Uterus (tissue), 4 donors: ENCODE data around the gene ASF1A. TPM values are rescaled to one million over a fixed set of nuclear protein-coding genes. Genes with fewer than 3 reads are reported as not detected.

Experiments used
- DNase-seq, 2 donors: peaks; one replicate each; pipeline ENCODE4 v3.0.0-alpha.2; 2019 to 2020
- H3K27ac ChIP-seq, 2 donors: fragments of 200-600 bp; sonication (generic); 1 replicate in 1 of 2; 2 replicates in 1 of 2; pipeline ENCODE4 v1.5.1; 2016 to 2018
- H3K27me3 ChIP-seq, 2 donors: fragments of 200-600 bp; sonication (generic); one replicate each; pipeline ENCODE4 v1.5.1; 2018 to 2019; ENCODE audit warnings: control low read depth in 1 of 2
- H3K36me3 ChIP-seq, 2 donors: fragments of 200-600 bp; sonication (generic); one replicate each; pipeline ENCODE4 v1.5.1; 2019; ENCODE audit warnings: control low read depth in 1 of 2
- H3K4me1 ChIP-seq, 2 donors: fragments of 200-600 bp; sonication (generic); one replicate each; pipeline ENCODE4 v1.5.1; 2018 to 2019; ENCODE audit warnings: control low read depth in 1 of 2
- H3K4me3 ChIP-seq, 2 donors: fragments of 200-600 bp; sonication (generic); 1 replicate in 1 of 2; 2 replicates in 1 of 2; pipeline ENCODE4 v1.5.1; 2018 to 2019; ENCODE audit warnings: mild to moderate bottlenecking in 1 of 2
- H3K9me3 ChIP-seq, 2 donors: fragments of 200-600 bp; sonication (generic); one replicate each; pipeline ENCODE4 v1.5.1; 2019; ENCODE audit warnings: control low read depth in 1 of 2
- CTCF ChIP-seq, 4 experiments: fragments of 200-600 bp in 2 of 4; fragments of 450-650 bp in 2 of 4; sonication (generic) in 2 of 4; IDR thresholded peaks; one replicate each; pipeline ENCODE4 v1.5.1; 2016 to 2019; ENCODE audit warnings: antibody characterized with exemption in 4 of 4, mild to moderate bottlenecking in 2 of 4, moderate library complexity in 1 of 4
- POLR2A ChIP-seq, 2 donors: fragments of 450-650 bp; IDR thresholded peaks; one replicate each; pipeline ENCODE4 v1.6.1; 2016; ENCODE audit warnings: antibody characterized with exemption in 2 of 2, mild to moderate bottlenecking in 1 of 2, moderate library complexity in 1 of 2
- intact Hi-C: fragments of 100-400 bp; cut with DNase I; formaldehyde crosslinking; loops from one replicate; pipeline ENCODE4 v1.15.1; 2023; ENCODE audit warnings: low total_unique reads
- total RNA-seq, 4 donors: library from RNA; depleted of rRNA in 3 of 4; stranded (reverse); fragments of >200 nt in 3 of 4; gene quantifications; one replicate each; pipeline versions ENCODE4 v1.1.0 to v1.2.4, GENCODE V29; 2014 to 2023
- donor health status: DM: yes; HTN: yes; CAD: no.

Gene ASF1A
- total RNA-seq, 4 donors from 2014 or later = 2.8 to 47.0 (median 15.5) TPM

GRCh38 chr6:118918329-118918725 is 24.4 kb downstream of the ASF1A start:
- DNase-seq = no peak

DNA sequence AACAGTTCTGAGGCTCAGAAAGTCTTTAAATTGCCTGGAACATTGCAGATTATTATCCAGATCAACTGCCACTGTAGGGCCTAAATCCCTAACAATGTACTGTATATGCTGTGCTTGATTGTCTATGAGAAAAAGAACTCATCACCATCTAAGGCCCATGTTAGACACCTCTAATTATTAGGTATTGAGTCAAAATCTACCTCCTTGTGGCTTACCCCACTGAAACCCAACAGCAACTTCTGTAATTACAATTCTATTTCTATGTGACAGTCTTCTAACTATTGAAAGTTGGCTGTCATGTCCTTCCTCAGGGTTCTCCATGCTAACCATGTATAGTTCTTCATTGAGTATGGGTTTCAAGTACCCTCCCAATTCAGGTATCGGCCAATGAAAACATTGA is 27.1 kb downstream of the ASF1A start:
- DNase-seq = no peak
- Histone ChIP-seq H3K27ac (no peak overlapping the region), H3K4me1 (no peaks in the 10 kb centered on the region), H3K9me3 (no peaks in the 10 kb centered on the region), H3K27me3 (no peaks in the 10 kb centered on the region), H3K4me3 (no peak overlapping the region), H3K36me3 (no peaks in the 10 kb centered on the region)
- TF ChIP-seq CTCF (IDR thresholded peaks at IDR 0.05) = no peak
- TF ChIP-seq POLR2A (IDR thresholded peaks at IDR 0.05) = no peak
- intact Hi-C loops = no loop called here

More at GRCh38 chr6:118918329-118918725, 24.4 kb downstream of the ASF1A start:
- H3K27ac ChIP-seq = no peak overlapping the region
- H3K27me3 ChIP-seq = no peaks in the 10 kb centered on the region
- intact Hi-C loops = no loop called here
- H3K4me1 ChIP-seq = no peaks in the 10 kb centered on the region
- TF ChIP-seq CTCF (IDR thresholded peaks at IDR 0.05) (no peak), POLR2A (IDR thresholded peaks at IDR 0.05) (no peak)
- no peak overlapping the region for H3K4me3 ChIP-seq
- no peaks in the 10 kb centered on the region for H3K9me3 ChIP-seq
- no peaks in the 10 kb centered on the region for H3K36me3 ChIP-seq

GRCh38 chr6:118923035-118923434 is 29.1 kb downstream of the ASF1A start:
- no peak for TF ChIP-seq POLR2A (IDR thresholded peaks at IDR 0.05)
- TF ChIP-seq CTCF (IDR thresholded peaks at IDR 0.05) = no peak
- H3K27ac ChIP-seq = no peak overlapping the region
- intact Hi-C loops = no loop called here
- no peaks in the 10 kb centered on the region for H3K4me1 ChIP-seq
- H3K9me3 ChIP-seq = no peaks in the 10 kb centered on the region
- H3K27me3 ChIP-seq = no peaks in the 10 kb centered on the region
- no peak for DNase-seq
- no peak overlapping the region for H3K4me3 ChIP-seq
- no peaks in the 10 kb centered on the region for H3K36me3 ChIP-seq

GRCh38 chr6:118930680-118931079 is 36.7 kb downstream of the ASF1A start:
- TF ChIP-seq POLR2A (IDR thresholded peaks at IDR 0.05) = no peak
- no peak for TF ChIP-seq CTCF (IDR thresholded peaks at IDR 0.05)
- DNase-seq = no peak
- Histone ChIP-seq H3K36me3 (no peaks in the 10 kb centered on the region), H3K27me3 (no peaks in the 10 kb centered on the region), H3K9me3 (no peaks in the 10 kb centered on the region), H3K27ac (no peak overlapping the region), H3K4me3 (no peak overlapping the region), H3K4me1 (no peaks in the 10 kb centered on the region)
- intact Hi-C loops = no loop called here

GRCh38 chr6:118931436-118931835 is 37.5 kb downstream of the ASF1A start:
- no peaks in the 10 kb centered on the region for H3K9me3 ChIP-seq
- no peaks in the 10 kb centered on the region for H3K36me3 ChIP-seq
- H3K4me1 ChIP-seq = no peaks in the 10 kb centered on the region
- H3K27me3 ChIP-seq = no peaks in the 10 kb centered on the region
- no peak for DNase-seq
- no peak overlapping the region for H3K27ac ChIP-seq
- no peak overlapping the region for H3K4me3 ChIP-seq
- TF ChIP-seq CTCF (IDR thresholded peaks at IDR 0.05) = no peak
- TF ChIP-seq POLR2A (IDR thresholded peaks at IDR 0.05) = no peak
- intact Hi-C loops = no loop called here
